GM18951 (cell line): Measurements from ENCODE around the gene AMPD3.

Source experiments
- POLR2A ChIP-seq: IDR thresholded peaks from 4 replicates; pipeline ENCODE4 v1.6.1; 2011; ENCODE audit warnings: mild to moderate bottlenecking; ENCODE audit not compliant: insufficient read length, insufficient read depth; ENCODE audit errors: extremely low read depth
- in situ Hi-C: fragments of 300-500 bp; cut with MboI; formaldehyde crosslinking; loops from one replicate; pipeline ENCODE4 v1.12.0; 2022; ENCODE audit warnings: low sequenced_read_pairs, mixed read lengths, inconsistent platforms; ENCODE audit not compliant: unreplicated experiment

AMPD3 gene

GRCh38 chr11:10459029-10459970, 4.2 kb downstream of the AMPD3 start:
- in situ Hi-C loops = no loop called here
- TF ChIP-seq POLR2A = peak; percentile 28

DNA sequence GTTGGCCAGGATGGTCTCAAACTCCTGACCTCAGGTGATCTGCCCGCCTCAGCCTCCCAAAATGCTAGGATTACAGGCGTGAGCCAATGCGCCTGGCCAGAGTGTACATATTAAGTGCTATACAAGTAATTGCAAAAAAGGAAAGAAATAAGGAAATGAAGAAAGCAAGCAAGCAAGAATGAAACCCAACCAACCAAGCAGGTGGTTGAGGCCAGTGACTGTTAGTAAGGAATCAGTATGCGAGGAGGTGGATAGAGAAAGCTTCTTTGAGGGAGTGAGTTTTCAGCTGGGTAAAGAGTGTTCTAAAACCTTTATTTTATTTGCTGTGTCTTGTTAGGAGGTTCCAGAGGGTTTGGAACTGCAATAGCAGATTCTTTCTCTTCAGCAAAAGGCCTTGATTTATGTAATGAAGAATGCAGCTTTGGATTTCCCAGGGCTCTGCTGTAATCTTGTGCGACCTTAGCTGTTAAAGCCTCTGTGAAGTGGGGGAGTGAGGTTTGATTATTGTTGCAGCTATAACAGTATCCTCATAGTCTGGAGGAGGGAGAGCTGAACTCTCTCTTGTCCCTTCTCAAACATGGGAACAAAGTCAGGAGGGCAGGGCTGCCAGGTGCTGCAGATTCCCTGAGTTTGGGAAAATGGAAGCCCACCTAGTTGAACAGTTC, 5.7 kb downstream of the AMPD3 start:
- TF ChIP-seq POLR2A = no peak
- in situ Hi-C loops = no loop called here

GRCh38 chr11:10461276-10461790, 6.3 kb downstream of the AMPD3 start:
- in situ Hi-C loops = no loop called here
- no peak for TF ChIP-seq POLR2A

DNA sequence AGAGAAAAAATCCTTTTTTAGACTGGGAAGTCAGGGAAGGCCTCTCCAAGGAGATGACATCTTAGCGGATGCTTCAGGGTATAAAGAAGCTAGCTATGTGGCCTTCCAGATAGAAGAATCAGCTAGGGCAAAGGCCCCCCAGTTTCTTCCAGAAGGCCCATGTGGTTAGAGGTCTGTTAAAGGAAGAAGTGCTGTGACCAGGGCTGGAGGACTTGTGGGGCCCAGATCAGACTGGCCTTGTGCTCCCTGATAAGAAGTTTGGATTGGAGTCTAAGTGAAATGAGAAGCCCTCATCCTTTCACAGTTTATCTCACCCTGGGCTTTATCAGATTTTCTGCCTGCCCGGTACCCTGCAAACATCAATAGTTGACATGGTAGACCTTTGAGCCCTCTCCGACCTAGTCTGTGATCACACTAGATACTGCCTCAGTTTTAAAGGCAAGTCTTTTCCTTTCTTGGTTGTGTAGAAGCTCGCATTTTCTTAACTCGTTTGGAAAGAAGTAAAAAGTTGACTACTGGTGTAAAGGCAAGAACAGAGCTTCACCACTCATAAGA, 7.8 kb downstream of the AMPD3 start:
- no peak for TF ChIP-seq POLR2A
- in situ Hi-C loops = no loop called here

DNA sequence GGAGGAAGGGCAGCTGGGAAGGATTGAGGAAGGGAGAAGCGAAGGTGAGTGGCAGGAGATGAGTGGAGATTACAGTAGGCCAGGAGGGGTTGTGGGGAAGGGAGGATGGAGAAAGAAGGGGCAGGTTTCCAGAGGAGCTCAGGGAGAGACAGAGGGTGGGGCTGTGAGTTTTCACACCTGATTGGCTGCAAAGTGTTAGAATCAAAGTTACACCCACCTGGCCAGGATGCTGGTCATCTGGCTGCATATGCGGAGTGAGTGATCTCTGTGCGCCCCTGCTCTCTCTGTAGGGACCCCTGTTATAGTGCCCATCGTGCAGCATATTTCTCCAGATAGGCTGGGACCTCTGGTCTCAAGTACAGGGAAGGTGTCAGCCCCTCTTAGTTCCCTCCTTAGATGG, 18.3 kb downstream of the AMPD3 start:
- in situ Hi-C loops = no loop called here

GRCh38 chr11:10474551-10474950, 19.5 kb downstream of the AMPD3 start:
- in situ Hi-C loops = no loop called here
- no peak for TF ChIP-seq POLR2A

More for the DNA sequence above, 18.3 kb downstream of the AMPD3 start:
- no peak for TF ChIP-seq POLR2A

- in situ Hi-C loops = no loop called here
- TF ChIP-seq POLR2A = no peak
Measured at GRCh38 chr11:10476342-10476741, 21.3 kb downstream of the AMPD3 start.

GRCh38 chr11:10476927-10477689, 22.0 kb downstream of the AMPD3 start:
- no peak for TF ChIP-seq POLR2A
- in situ Hi-C loops = no loop called here

- in situ Hi-C loops = no loop called here
- no peak for TF ChIP-seq POLR2A
Measured at GRCh38 chr11:10477690-10478046, 22.6 kb downstream of the AMPD3 start.

GRCh38 chr11:10478066-10478465, 23.0 kb downstream of the AMPD3 start:
- no peak for TF ChIP-seq POLR2A
- in situ Hi-C loops = no loop called here

DNA sequence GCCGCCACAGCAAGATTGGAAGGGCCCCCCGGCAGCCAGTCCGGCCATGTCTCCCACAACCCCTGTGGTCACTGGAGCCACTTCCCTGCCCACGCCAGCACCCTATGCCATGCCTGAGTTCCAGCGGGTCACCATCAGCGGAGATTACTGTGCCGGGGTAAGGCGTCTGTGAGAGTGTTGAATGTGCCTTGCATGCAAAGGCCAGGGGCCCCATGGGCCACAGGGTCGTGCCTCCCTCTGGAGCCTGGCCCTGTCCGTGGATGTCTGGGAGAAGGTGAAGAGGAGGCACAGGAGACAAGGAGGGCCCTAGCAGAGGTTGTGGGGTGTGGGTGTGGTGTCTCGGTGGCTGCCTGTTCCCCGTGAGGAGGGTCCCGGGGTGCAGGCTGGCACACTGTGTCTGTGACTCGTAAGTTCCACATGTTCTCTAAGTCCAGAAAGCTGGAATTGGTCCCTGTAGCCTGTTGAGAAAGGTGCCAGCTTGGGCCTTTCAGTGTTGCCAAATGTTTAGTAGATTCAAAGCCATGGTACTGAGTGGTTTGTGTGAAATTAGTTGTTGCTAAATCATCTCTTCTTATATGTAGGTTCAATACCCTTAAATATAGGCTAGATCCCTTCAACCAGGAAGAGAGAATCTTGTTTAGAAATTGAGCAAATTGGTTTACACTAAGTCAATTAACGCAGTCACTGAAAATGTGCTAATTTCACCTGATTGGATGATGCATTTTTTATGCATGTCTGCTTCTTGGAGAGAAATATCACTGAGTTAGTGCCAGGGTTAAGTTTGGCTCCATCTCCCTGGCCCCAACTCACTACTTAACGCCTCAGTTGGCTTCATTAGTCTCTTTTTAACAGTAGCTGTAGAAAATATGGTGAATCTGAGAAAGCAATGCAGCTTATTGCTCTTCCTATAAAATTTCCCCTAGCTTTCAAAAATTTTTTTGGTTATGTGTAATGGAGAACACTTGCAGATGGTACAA, 23.8 kb downstream of the AMPD3 start:
- in situ Hi-C loops = no loop called here
- no peak for TF ChIP-seq POLR2A

DNA sequence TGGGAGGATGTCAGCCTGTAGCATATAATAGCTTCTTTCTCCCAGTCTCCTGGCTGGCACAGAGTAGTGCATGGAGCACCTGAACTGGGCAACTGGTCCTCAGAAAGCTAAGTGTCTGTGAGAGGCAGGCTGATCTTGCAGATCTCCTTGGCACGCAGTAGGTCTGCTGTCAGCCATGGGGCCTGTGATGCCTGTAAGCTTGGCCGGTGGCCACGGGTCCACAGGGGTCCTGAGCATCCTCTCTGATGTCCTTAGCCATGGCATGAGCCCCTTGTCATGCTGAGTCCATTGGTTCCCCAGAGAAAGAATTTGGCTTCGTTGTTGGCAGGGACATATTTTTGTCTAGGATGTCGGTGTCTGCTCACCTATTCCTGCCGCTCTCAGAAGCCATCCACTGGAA, 25.0 kb downstream of the AMPD3 start:
- in situ Hi-C loops = no loop called here
- no peak for TF ChIP-seq POLR2A
